Upper lobe of right lung (tissue), 1 donor: ENCODE data around the gene CCDC50. TPM values are rescaled to one million over a fixed set of nuclear protein-coding genes. Genes with fewer than 3 reads are reported as not detected.

Experiments
- ATAC-seq: fragments of 200-7000 bp; cut with Tn5 transposase; one replicate; pipeline ENCODE4 v1.9.1; 2020; ENCODE audit warnings: mild to moderate bottlenecking, moderate library complexity
- DNase-seq: peaks from one replicate; pipeline ENCODE4 v3.0.0-alpha.2; 2020
- H3K27ac ChIP-seq: fragments of 200-600 bp; one replicate; pipeline ENCODE4 v1.8.0; 2022
- H3K27me3 ChIP-seq: fragments of 200-600 bp; one replicate; pipeline ENCODE4 v1.8.0; 2022; ENCODE audit warnings: mild to moderate bottlenecking
- H3K36me3 ChIP-seq: fragments of 200-600 bp; one replicate; pipeline ENCODE4 v1.8.0; 2022
- H3K4me1 ChIP-seq: fragments of 200-600 bp; one replicate; pipeline ENCODE4 v1.8.0; 2022
- H3K4me3 ChIP-seq: fragments of 200-600 bp; one replicate; pipeline ENCODE4 v1.8.0; 2022; ENCODE audit warnings: mild to moderate bottlenecking
- H3K9me3 ChIP-seq: fragments of 200-600 bp; one replicate; pipeline ENCODE4 v1.8.0; 2022
- CTCF ChIP-seq: fragments of 200-600 bp; IDR thresholded peaks from one replicate; pipeline ENCODE4 v1.8.0; 2022; ENCODE audit warnings: antibody characterized with exemption
- intact Hi-C: fragments of 100-400 bp; cut with DNase I; formaldehyde crosslinking; loops from one replicate; pipeline ENCODE4 v1.11.0; 2022
- total RNA-seq: library from RNA; stranded (reverse); fragmentation: NEBNext Ultra II Directional; extraction: Animal tissue kit (Norgen Biotek cat#: 25700); gene quantifications from one replicate; pipeline ENCODE4 v1.2.1, GENCODE V29; 2021
- donor health status: DM: no; HTN: yes; CAD: no; lungs with severe emphysema.

Gene CCDC50
- total RNA-seq, 1 donor from 2014 or later, result 73.2 TPM

GRCh38 chr3:191307341-191307740 lies 21.9 kb upstream of the CCDC50 start:
- intact Hi-C loops, result no loop called here
- H3K4me3 ChIP-seq, result no peak overlapping the region

GRCh38 chr3:191313296-191313695 lies 15.9 kb upstream of the CCDC50 start:
- no peaks in the 10 kb centered on the region for H3K36me3 ChIP-seq
- intact Hi-C loops, result no loop called here
- no peak for ATAC-seq

More at GRCh38 chr3:191307341-191307740, 21.9 kb upstream of the CCDC50 start:
- no peak overlapping the region for H3K27ac ChIP-seq
- H3K27me3 ChIP-seq, result no peaks in the 10 kb centered on the region
- H3K4me1 ChIP-seq, result no peaks in the 10 kb centered on the region
- H3K36me3 ChIP-seq, result no peaks in the 10 kb centered on the region
- H3K9me3 ChIP-seq, result no peaks in the 10 kb centered on the region
- ATAC-seq, result no peak
- DNase-seq, result no peak
- no peak for TF ChIP-seq CTCF

DNA sequence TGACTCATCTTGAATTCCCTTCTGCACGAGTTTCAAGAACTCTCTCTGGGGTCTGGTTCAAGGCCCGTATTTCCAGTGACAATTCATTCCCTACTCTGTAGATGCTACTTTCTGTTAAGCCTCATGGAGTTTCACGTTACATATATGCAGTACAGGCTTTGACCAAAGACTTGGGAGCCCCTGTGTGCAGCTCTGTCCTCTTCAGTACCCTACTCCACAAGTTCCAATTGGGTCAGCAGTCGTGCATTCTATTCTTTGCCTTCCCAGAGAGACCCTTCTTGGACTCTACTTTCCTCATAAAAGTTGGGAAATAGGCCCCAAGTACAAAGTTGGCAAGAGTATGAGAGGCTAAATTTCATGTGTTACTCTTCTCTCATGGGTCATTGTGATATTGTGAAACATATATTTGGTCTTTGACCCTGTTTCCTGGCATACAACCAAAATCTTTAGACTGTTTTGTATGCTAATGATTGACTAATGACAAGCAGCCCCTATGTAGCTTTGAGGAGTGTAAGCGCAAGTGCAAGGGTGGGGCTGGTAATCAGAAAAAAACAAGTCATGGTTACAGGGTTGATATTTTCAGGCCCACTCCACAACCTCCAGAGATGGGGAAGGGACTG lies 15.0 kb upstream of the CCDC50 start:
- Histone ChIP-seq H3K4me1 (no peaks in the 10 kb centered on the region), H3K36me3 (no peaks in the 10 kb centered on the region), H3K4me3 (no peak overlapping the region), H3K27ac (no peak overlapping the region), H3K9me3 (no peaks in the 10 kb centered on the region), H3K27me3 (no peaks in the 10 kb centered on the region)
- ATAC-seq (no peak), DNase-seq (no peak)
- intact Hi-C loops, result no loop called here
- TF ChIP-seq CTCF, result no peak

More at GRCh38 chr3:191313296-191313695, 15.9 kb upstream of the CCDC50 start:
- Histone ChIP-seq H3K27me3 (no peaks in the 10 kb centered on the region), H3K9me3 (no peaks in the 10 kb centered on the region), H3K27ac (no peak overlapping the region), H3K4me3 (no peak overlapping the region), H3K4me1 (no peaks in the 10 kb centered on the region)
- TF ChIP-seq CTCF, result no peak
- DNase-seq, result no peak

DNA sequence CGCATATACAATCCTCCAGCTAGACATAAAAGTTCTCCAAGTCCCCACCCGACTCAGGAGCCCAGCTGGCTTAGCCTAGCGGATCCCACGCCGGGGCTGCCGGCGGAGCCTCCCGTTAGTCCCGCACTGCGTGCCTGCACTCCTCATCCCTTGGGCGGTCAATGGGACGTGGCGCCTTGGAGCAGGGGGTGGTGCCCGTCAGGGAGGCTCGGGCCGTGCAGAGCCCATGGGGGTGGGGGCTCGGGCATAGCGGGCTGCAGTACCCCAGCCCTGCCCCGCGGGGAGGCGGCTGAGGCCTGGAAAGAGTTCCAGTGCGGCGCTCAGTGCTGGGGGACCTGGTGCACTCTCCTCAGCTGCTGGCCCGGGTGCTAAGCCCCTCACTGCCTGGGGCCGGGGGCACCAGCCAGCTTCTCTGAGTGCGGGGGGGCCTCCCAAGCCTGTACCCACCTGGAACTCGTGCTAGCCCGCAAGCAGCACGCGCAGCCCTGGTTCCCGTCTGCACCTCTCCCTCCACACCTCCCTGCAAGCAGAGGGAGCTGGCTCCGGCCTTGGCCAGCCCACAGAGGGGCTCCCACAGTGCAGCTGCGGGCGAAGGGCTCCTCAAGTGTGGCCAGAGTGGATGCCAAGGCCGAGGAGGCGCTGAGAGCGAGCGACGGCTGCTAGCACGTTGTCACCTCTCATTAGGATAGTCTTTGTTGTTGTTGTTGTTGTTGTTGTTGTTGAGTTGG lies 12.2 kb upstream of the CCDC50 start:
- intact Hi-C loops, result no loop called here
- no peaks in the 10 kb centered on the region for H3K27me3 ChIP-seq
- DNase-seq (no peak), ATAC-seq (peak; percentile 48)
- H3K4me1 ChIP-seq, result no peaks in the 10 kb centered on the region
- no peak overlapping the region for H3K27ac ChIP-seq
- no peaks in the 10 kb centered on the region for H3K9me3 ChIP-seq
- no peak for TF ChIP-seq CTCF
- no peak overlapping the region for H3K4me3 ChIP-seq
- H3K36me3 ChIP-seq, result no peaks in the 10 kb centered on the region

DNA sequence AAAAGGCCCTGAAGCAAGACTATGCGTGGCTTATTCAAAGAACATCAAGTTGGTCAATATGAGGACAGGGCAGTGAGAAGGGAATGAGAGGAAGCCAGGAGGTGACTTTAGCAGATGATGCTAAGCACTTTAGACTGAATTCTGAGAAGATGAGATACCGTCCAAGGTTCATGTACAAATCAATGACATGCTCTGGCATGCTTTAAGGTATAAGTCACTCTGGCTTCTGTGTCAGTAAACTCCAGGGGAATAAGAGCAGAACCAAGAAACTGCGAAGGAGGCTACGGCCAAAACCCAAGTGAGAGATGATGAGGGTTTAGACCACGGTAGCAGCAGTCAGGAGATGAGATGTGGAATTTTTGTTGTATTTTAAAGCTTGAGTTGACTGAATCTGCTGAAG lies 8.9 kb upstream of the CCDC50 start:
- Histone ChIP-seq H3K27ac (no peak overlapping the region), H3K27me3 (no peaks in the 10 kb centered on the region), H3K9me3 (no peaks in the 10 kb centered on the region), H3K4me1 (no peaks in the 10 kb centered on the region), H3K36me3 (no peaks in the 10 kb centered on the region), H3K4me3 (no peak overlapping the region)
- no peak for TF ChIP-seq CTCF
- ATAC-seq (no peak), DNase-seq (no peak)
- intact Hi-C loops, result no loop called here
